Liver (tissue), 9 donors: Measurements from ENCODE around the gene KHDRBS2. TPM values are rescaled to one million over a fixed set of nuclear protein-coding genes. Genes with fewer than 3 reads are reported as not detected.

Experiments used
- DNase-seq: peaks from one replicate; pipeline ENCODE4 v3.0.0-alpha.2; 2017; ENCODE audit warnings: low spot score
- H3K27ac ChIP-seq, 2 donors: one replicate each; pipeline ENCODE4 v1.7.0; 2013; ENCODE audit warnings: inconsistent platforms in 2 of 2, low read length in 2 of 2, control low read depth in 1 of 2, low read depth in 1 of 2, mild to moderate bottlenecking in 1 of 2
- H3K27me3 ChIP-seq, 4 donors: one replicate each; pipeline versions ENCODE4 v1.6.1 to v1.7.0; 2013; ENCODE audit warnings: low read length in 3 of 4, inconsistent platforms in 1 of 4, mild to moderate bottlenecking in 1 of 4, moderate library complexity in 1 of 4; ENCODE audit not compliant: control insufficient read depth in 4 of 4, insufficient read depth in 4 of 4
- H3K36me3 ChIP-seq, 4 donors: one replicate each; pipeline versions ENCODE4 v1.6.1 to v1.7.0; 2013; ENCODE audit warnings: low read length in 3 of 4, mild to moderate bottlenecking in 3 of 4, low read depth in 1 of 4, moderate library complexity in 1 of 4; ENCODE audit not compliant: control insufficient read depth in 4 of 4, insufficient read depth in 3 of 4
- H3K4me1 ChIP-seq, 4 donors: one replicate each; pipeline versions ENCODE4 v1.6.1 to v1.7.0; 2013; ENCODE audit warnings: low read length in 3 of 4, mild to moderate bottlenecking in 3 of 4, moderate library complexity in 1 of 4; ENCODE audit not compliant: control insufficient read depth in 4 of 4, insufficient read depth in 4 of 4
- H3K4me3 ChIP-seq, 3 donors: one replicate each; pipeline versions ENCODE4 v1.6.1 to v1.7.0; 2013; ENCODE audit warnings: low read length in 3 of 3, control low read depth in 1 of 3, low read depth in 1 of 3, mild to moderate bottlenecking in 1 of 3
- H3K9ac ChIP-seq, 2 donors: one replicate each; pipeline ENCODE4 v1.7.0; 2013; ENCODE audit warnings: low read length in 2 of 2, mild to moderate bottlenecking in 2 of 2, moderate library complexity in 2 of 2, control low read depth in 1 of 2, low read depth in 1 of 2
- H3K9me3 ChIP-seq, 4 donors: one replicate each; pipeline versions ENCODE4 v1.6.1 to v1.7.0; 2013; ENCODE audit warnings: low read length in 3 of 4; ENCODE audit not compliant: control insufficient read depth in 4 of 4
- ATF3 ChIP-seq: IDR thresholded peaks from 2 replicates; pipeline ENCODE4 v1.6.1; 2016; ENCODE audit warnings: antibody characterized with exemption
- EGR1 ChIP-seq, 2 donors: IDR thresholded peaks; 2 replicates each; pipeline ENCODE4 v1.6.1; 2016 to 2018; ENCODE audit warnings: antibody characterized with exemption in 2 of 2, low read depth in 2 of 2
- FOXA1 ChIP-seq: IDR thresholded peaks from 2 replicates; pipeline ENCODE4 v1.6.1; 2016; ENCODE audit warnings: antibody characterized with exemption
- GABPA ChIP-seq, 2 donors: IDR thresholded peaks in 1 of 2; conservative IDR thresholded peaks in 1 of 2; 2 replicates each; pipeline ENCODE4 v1.6.1; 2016; ENCODE audit warnings: antibody characterized with exemption in 2 of 2, mild to moderate bottlenecking in 1 of 2, moderate library complexity in 1 of 2
- HNF4A ChIP-seq, 2 donors: conservative IDR thresholded peaks; 2 replicates each; pipeline ENCODE4 v1.6.1; 2016; ENCODE audit warnings: antibody characterized with exemption in 2 of 2, mild to moderate bottlenecking in 2 of 2
- HNF4G ChIP-seq: IDR thresholded peaks from 2 replicates; pipeline ENCODE4 v1.6.1; 2016; ENCODE audit warnings: antibody characterized with exemption
- JUND ChIP-seq, 2 donors: IDR thresholded peaks; 2 replicates each; pipeline ENCODE4 v1.6.1; 2016; ENCODE audit warnings: antibody characterized with exemption in 2 of 2
- MAX ChIP-seq: IDR thresholded peaks from 2 replicates; pipeline ENCODE4 v1.6.1; 2016; ENCODE audit warnings: antibody characterized with exemption
- NR2F2 ChIP-seq: IDR thresholded peaks from 2 replicates; pipeline ENCODE4 v1.6.1; 2016; ENCODE audit warnings: antibody characterized with exemption
- RAD21 ChIP-seq, 2 donors: IDR thresholded peaks; 2 replicates each; pipeline ENCODE4 v1.6.1; 2016; ENCODE audit warnings: antibody characterized with exemption in 2 of 2, mild to moderate bottlenecking in 2 of 2
- REST ChIP-seq: IDR thresholded peaks from 2 replicates; pipeline ENCODE4 v1.6.1; 2016; ENCODE audit warnings: antibody characterized with exemption, mild to moderate bottlenecking
- RXRA ChIP-seq, 2 donors: IDR thresholded peaks; 2 replicates each; pipeline ENCODE4 v1.6.1; 2017 to 2018; ENCODE audit warnings: antibody characterized with exemption in 2 of 2, mild to moderate bottlenecking in 1 of 2
- SP1 ChIP-seq: IDR thresholded peaks from 2 replicates; pipeline ENCODE4 v1.6.1; 2018; ENCODE audit warnings: antibody characterized with exemption, mild to moderate bottlenecking
- TAF1 ChIP-seq: conservative IDR thresholded peaks from 2 replicates; pipeline ENCODE4 v1.6.1; 2016; ENCODE audit warnings: antibody characterized with exemption, mild to moderate bottlenecking
- YY1 ChIP-seq: IDR thresholded peaks from 2 replicates; pipeline ENCODE4 v1.6.1; 2016; ENCODE audit warnings: antibody characterized with exemption, mild to moderate bottlenecking
- ZBTB33 ChIP-seq: IDR thresholded peaks from 2 replicates; pipeline ENCODE4 v1.6.1; 2016; ENCODE audit warnings: antibody characterized with exemption
- WGBS: extraction: QIAGEN DNeasy Blood & Tissue Kit; methylation state at CpG from one replicate; pipeline ENCODE4 v1.1.7; 2013; 5-methylcytosine and 5-hydroxymethylcytosine counted together
- polyA plus RNA-seq, 2 donors: library from polyadenylated mRNA; stranded (reverse) in 1 of 2; unstranded in 1 of 2; fragments of 200-250 nt in 1 of 2; fragments of >200 nt in 1 of 2; fragmentation: Nextera tagmentation in 1 of 2; extraction: Ambion mirVana in 1 of 2; gene quantifications; one replicate each; pipeline versions ENCODE4 v1.2.1 to v1.2.3, GENCODE V29; 2013 to 2015
- total RNA-seq, 2 donors: library from RNA; depleted of rRNA; stranded (reverse); fragments of >200 nt; gene quantifications; one replicate each; pipeline ENCODE4 v1.2.3, GENCODE V29; 2014
- donor health status: healthy.
- donor health status: healthy.
- donor health status: healthy.
- donor health status: healthy.
- donor health status: healthy.

The KHDRBS2 gene
- total and polyA plus RNA-seq, 4 donors = 0.08 to 1.1 TPM; not detected in 2

- peaks cover 0 to 2% (median 0%) of the 10 kb centered on the region in 4 donors for H3K9me3 ChIP-seq
- no peak overlapping the region for H3K27ac ChIP-seq
- no peaks in the 10 kb centered on the region for H3K36me3 ChIP-seq
- no peak overlapping the region for H3K4me3 ChIP-seq
- no peaks in the 10 kb centered on the region for H3K27me3 ChIP-seq
- no peak overlapping the region for H3K9ac ChIP-seq
- H3K4me1 ChIP-seq = no peaks in the 10 kb centered on the region
- TF ChIP-seq FOXA1 (no peak), YY1 (no peak), MAX (no peak), RAD21 (IDR thresholded peaks at IDR 0.05) (no peak), SP1 (no peak)
- no peak for DNase-seq
These were observed 296.4 kb downstream of the KHDRBS2 start for GRCh38 chr6:61989616-61990015.

GRCh38 chr6:61980622-61981021 lies 305.4 kb downstream of the KHDRBS2 start:
- WGBS = 66% methylated on average over 1 of the region's 1 CpG
- Histone ChIP-seq H3K27ac (no peak overlapping the region), H3K9ac (no peak overlapping the region), H3K4me3 (no peak overlapping the region), H3K4me1 (no peaks in the 10 kb centered on the region), H3K9me3 (no peaks in the 10 kb centered on the region), H3K27me3 (no peaks in the 10 kb centered on the region), H3K36me3 (no peaks in the 10 kb centered on the region)
- TF ChIP-seq HNF4A (conservative IDR thresholded peaks at IDR 0.05) = no peak
- no peak for TF ChIP-seq EGR1 (IDR thresholded peaks at IDR 0.05; ENCODE audit: low read depth in 2 of 2)
- TF ChIP-seq ZBTB33 = no peak
- no peak for TF ChIP-seq NR2F2
- TF ChIP-seq RAD21 (IDR thresholded peaks at IDR 0.05) = no peak
- TF ChIP-seq TAF1 = no peak
- TF ChIP-seq SP1 = no peak
- no peak for TF ChIP-seq MAX
- TF ChIP-seq ATF3 = no peak
- no peak for TF ChIP-seq YY1
- TF ChIP-seq REST = no peak
- TF ChIP-seq JUND (IDR thresholded peaks at IDR 0.05) = no peak
- no peak for TF ChIP-seq FOXA1
- no peak for DNase-seq

- Histone ChIP-seq H3K9me3 (no peaks in the 10 kb centered on the region), H3K36me3 (no peaks in the 10 kb centered on the region), H3K27me3 (no peaks in the 10 kb centered on the region), H3K9ac (no peak overlapping the region), H3K27ac (no peak overlapping the region), H3K4me3 (no peak overlapping the region), H3K4me1 (no peaks in the 10 kb centered on the region)
- DNase-seq = no peak
- 73% methylated on average over 1 of the region's 1 CpG for WGBS
- TF ChIP-seq TAF1 (no peak), HNF4A (conservative IDR thresholded peaks at IDR 0.05) (no peak), HNF4G (no peak), MAX (no peak), GABPA (IDR thresholded peaks at IDR 0.05 in 1 of 2, conservative IDR thresholded peaks at IDR 0.05 in 1 of 2) (no peak), REST (no peak), RXRA (IDR thresholded peaks at IDR 0.05) (no peak), FOXA1 (no peak), JUND (IDR thresholded peaks at IDR 0.05) (no peak), ATF3 (no peak)
These were observed 308.1 kb downstream of the KHDRBS2 start for GRCh38 chr6:61977947-61978346.
